Stimulated activated CD8-positive, alpha-beta memory T cell treated with anti-CD3 and anti-CD28 coated beads, Interleukin-15, amount 100 ng/mL, for 4 hours (primary cell): ENCODE results near the gene GRM4.

Experiments used
- DNase-seq, 2 donors: peaks; one replicate each; pipeline ENCODE4 v3.0.0-alpha.2; 2020; ENCODE audit warnings: low read depth in 2 of 2

Gene GRM4

GRCh38 chr6:34157851-34158250 lies 12.0 kb upstream of the GRM4 start:
- no peak for DNase-seq

GRCh38 chr6:34157236-34157830 lies 11.4 kb upstream of the GRM4 start:
- no peak for DNase-seq

GRCh38 chr6:34155471-34156300 lies 9.8 kb upstream of the GRM4 start:
- DNase-seq, result no peak

GRCh38 chr6:34154668-34155447 lies 9.0 kb upstream of the GRM4 start:
- DNase-seq, result peak; percentile 30 to 37

- DNase-seq, result no peak
Measured at GRCh38 chr6:34152806-34153520, 7.1 kb upstream of the GRM4 start.

- no peak for DNase-seq
Measured at GRCh38 chr6:34152042-34152524, 6.2 kb upstream of the GRM4 start.

GRCh38 chr6:34151321-34152041 lies 5.6 kb upstream of the GRM4 start:
- DNase-seq, result no peak

GRCh38 chr6:34150766-34151165 lies 4.9 kb upstream of the GRM4 start:
- DNase-seq, result no peak

- no peak for DNase-seq
Measured at GRCh38 chr6:34149831-34150400, 4.0 kb upstream of the GRM4 start.

- DNase-seq, result no peak
Measured at GRCh38 chr6:34149452-34149810, 3.5 kb upstream of the GRM4 start.

- DNase-seq, result no peak
Measured at GRCh38 chr6:34148631-34149451, 3.0 kb upstream of the GRM4 start.

GRCh38 chr6:34147906-34148630 lies 2.2 kb upstream of the GRM4 start:
- DNase-seq, result no peak

- no peak for DNase-seq
Measured at GRCh38 chr6:34146801-34147592, 1.1 kb upstream of the GRM4 start.

- peak; percentile 19 to 26 for DNase-seq
Measured at GRCh38 chr6:34145161-34146020, 496 bp downstream of the GRM4 start.

GRCh38 chr6:34144581-34145160 lies 1.2 kb downstream of the GRM4 start:
- no peak for DNase-seq

GRCh38 chr6:34143884-34144580 lies 1.9 kb downstream of the GRM4 start:
- DNase-seq, result peak; percentile 20 to 25
